ENCODE measurements around the gene ATG2A.

The ATG2A gene

GRCh38 chr11:64858467-64859263 lies 58.3 kb downstream of the ATG2A start:
- H3K9ac ChIP-seq (ENCODE audit: low read depth, low read length) = no peak overlapping the region
- no peaks in the 10 kb centered on the region for H3K9me3 ChIP-seq (ENCODE audit: control insufficient read depth, insufficient read depth, low read length)
- H3K36me3 ChIP-seq (ENCODE audit: insufficient read depth, low read length) = no peaks in the 10 kb centered on the region
- H3K4me1 ChIP-seq (ENCODE audit: insufficient read depth, low read length) = peaks cover 26% of the 10 kb centered on the region; the same call in 1 of the 2 replicates

- peaks cover 15% of the 10 kb centered on the region; the same call in 1 of the 2 replicates for H3K4me1 ChIP-seq (ENCODE audit: insufficient read depth, low read length)
- H3K9me3 ChIP-seq (ENCODE audit: control insufficient read depth, insufficient read depth, low read length) = no peaks in the 10 kb centered on the region
- H3K9ac ChIP-seq (ENCODE audit: low read depth, low read length) = no peak overlapping the region
- no peaks in the 10 kb centered on the region for H3K36me3 ChIP-seq (ENCODE audit: insufficient read depth, low read length)
Observed at GRCh38 chr11:64857485-64857884, 59.5 kb downstream of the ATG2A start.

GRCh38 chr11:64856382-64857227 lies 60.4 kb downstream of the ATG2A start:
- no peaks in the 10 kb centered on the region for H3K9me3 ChIP-seq (ENCODE audit: control insufficient read depth, insufficient read depth, low read length)
- peaks cover 17% of the 10 kb centered on the region for H3K4me1 ChIP-seq (ENCODE audit: insufficient read depth, low read length)
- no peaks in the 10 kb centered on the region for H3K36me3 ChIP-seq (ENCODE audit: insufficient read depth, low read length)
- H3K9ac ChIP-seq (ENCODE audit: low read depth, low read length) = no peak overlapping the region

GRCh38 chr11:64855596-64856304 lies 61.3 kb downstream of the ATG2A start:
- Histone ChIP-seq H3K9ac (ENCODE audit: low read depth, low read length) (no peak overlapping the region), H3K4me1 (ENCODE audit: insufficient read depth, low read length) (peaks cover 26% of the 10 kb centered on the region), H3K9me3 (ENCODE audit: control insufficient read depth, insufficient read depth, low read length) (no peaks in the 10 kb centered on the region), H3K36me3 (ENCODE audit: insufficient read depth, low read length) (no peaks in the 10 kb centered on the region)

GRCh38 chr11:64854534-64855502 lies 62.2 kb downstream of the ATG2A start:
- Histone ChIP-seq H3K36me3 (ENCODE audit: insufficient read depth, low read length) (no peaks in the 10 kb centered on the region), H3K9me3 (ENCODE audit: control insufficient read depth, insufficient read depth, low read length) (no peaks in the 10 kb centered on the region), H3K4me1 (ENCODE audit: insufficient read depth, low read length) (peaks cover 26% of the 10 kb centered on the region), H3K9ac (ENCODE audit: low read depth, low read length) (no peak overlapping the region)

- no peak overlapping the region for H3K9ac ChIP-seq (ENCODE audit: low read depth, low read length)
- no peaks in the 10 kb centered on the region for H3K36me3 ChIP-seq (ENCODE audit: insufficient read depth, low read length)
- peaks cover 26% of the 10 kb centered on the region for H3K4me1 ChIP-seq (ENCODE audit: insufficient read depth, low read length)
- no peaks in the 10 kb centered on the region for H3K9me3 ChIP-seq (ENCODE audit: control insufficient read depth, insufficient read depth, low read length)
Observed at GRCh38 chr11:64854157-64854533, 62.9 kb downstream of the ATG2A start.

GRCh38 chr11:64853709-64854108 lies 63.3 kb downstream of the ATG2A start:
- Histone ChIP-seq H3K4me1 (ENCODE audit: insufficient read depth, low read length) (peaks cover 26% of the 10 kb centered on the region), H3K36me3 (ENCODE audit: insufficient read depth, low read length) (no peaks in the 10 kb centered on the region), H3K9ac (ENCODE audit: low read depth, low read length) (no peak overlapping the region), H3K9me3 (ENCODE audit: control insufficient read depth, insufficient read depth, low read length) (no peaks in the 10 kb centered on the region)

GRCh38 chr11:64852804-64853509 lies 64.1 kb downstream of the ATG2A start:
- Histone ChIP-seq H3K9ac (ENCODE audit: low read depth, low read length) (no peak overlapping the region), H3K9me3 (ENCODE audit: control insufficient read depth, insufficient read depth, low read length) (no peaks in the 10 kb centered on the region), H3K4me1 (ENCODE audit: insufficient read depth, low read length) (peaks cover 29% of the 10 kb centered on the region), H3K36me3 (ENCODE audit: insufficient read depth, low read length) (no peaks in the 10 kb centered on the region)

- no peak overlapping the region for H3K9ac ChIP-seq (ENCODE audit: low read depth, low read length)
- no peaks in the 10 kb centered on the region for H3K36me3 ChIP-seq (ENCODE audit: insufficient read depth, low read length)
- H3K9me3 ChIP-seq (ENCODE audit: control insufficient read depth, insufficient read depth, low read length) = no peaks in the 10 kb centered on the region
- peaks cover 29% of the 10 kb centered on the region for H3K4me1 ChIP-seq (ENCODE audit: insufficient read depth, low read length)
Observed at GRCh38 chr11:64851831-64852351, 65.1 kb downstream of the ATG2A start.

GRCh38 chr11:64850979-64851567 lies 65.9 kb downstream of the ATG2A start:
- Histone ChIP-seq H3K36me3 (ENCODE audit: insufficient read depth, low read length) (no peaks in the 10 kb centered on the region), H3K4me1 (ENCODE audit: insufficient read depth, low read length) (peaks cover 29% of the 10 kb centered on the region), H3K9ac (ENCODE audit: low read depth, low read length) (no peak overlapping the region), H3K9me3 (ENCODE audit: control insufficient read depth, insufficient read depth, low read length) (no peaks in the 10 kb centered on the region)

- Histone ChIP-seq H3K4me1 (ENCODE audit: insufficient read depth, low read length) (peaks cover 19% of the 10 kb centered on the region), H3K9me3 (ENCODE audit: control insufficient read depth, insufficient read depth, low read length) (no peaks in the 10 kb centered on the region), H3K9ac (ENCODE audit: low read depth, low read length) (no peak overlapping the region), H3K36me3 (ENCODE audit: insufficient read depth, low read length) (no peaks in the 10 kb centered on the region)
Observed at GRCh38 chr11:64849598-64850356, 67.2 kb downstream of the ATG2A start.
